Heart left ventricle (tissue), 16 donors: ENCODE data around the gene C18orf54. TPM values are rescaled to one million over a fixed set of nuclear protein-coding genes. Genes with fewer than 3 reads are reported as not detected.

Experiments used
- ATAC-seq, 4 donors: fragments of 200-7000 bp; cut with Tn5 transposase; one replicate each; pipeline ENCODE4 v1.9.1; 2020 to 2022; ENCODE audit warnings: moderate library complexity in 4 of 4, mild to moderate bottlenecking in 3 of 4, moderate number of reproducible peaks in 1 of 4
- DNase-seq, 5 donors: peaks; one replicate each; pipeline ENCODE4 v3.0.0-alpha.2; 2020
- H3K27ac ChIP-seq, 12 donors: fragments of 200-600 bp; sonication (generic) in 4 of 12; one replicate each; pipeline versions ENCODE4 v1.5.0 to v1.8.0; 2016 to 2022; ENCODE audit warnings: mild to moderate bottlenecking in 2 of 12
- H3K27me3 ChIP-seq, 9 donors: fragments of 200-600 bp; sonication (generic) in 2 of 9; one replicate each; pipeline versions ENCODE4 v1.5.1 to v1.8.0; 2016 to 2022; ENCODE audit warnings: mild to moderate bottlenecking in 3 of 9
- H3K36me3 ChIP-seq, 9 donors: fragments of 200-600 bp; sonication (generic) in 2 of 9; one replicate each; pipeline versions ENCODE4 v1.5.0 to v1.8.0; 2018 to 2022; ENCODE audit warnings: mild to moderate bottlenecking in 2 of 9
- H3K4me1 ChIP-seq, 12 donors: fragments of 200-600 bp; sonication (generic) in 4 of 12; one replicate each; pipeline versions ENCODE4 v1.5.0 to v1.8.0; 2016 to 2022; ENCODE audit warnings: mild to moderate bottlenecking in 3 of 12
- H3K4me3 ChIP-seq, 12 donors: fragments of 200-600 bp; sonication (generic) in 4 of 12; one replicate each; pipeline versions ENCODE4 v1.5.0 to v1.8.0; 2017 to 2022; ENCODE audit warnings: mild to moderate bottlenecking in 9 of 12, moderate library complexity in 4 of 12
- H3K9me3 ChIP-seq, 12 donors: fragments of 200-600 bp; sonication (generic) in 4 of 12; one replicate each; pipeline versions ENCODE4 v1.5.0 to v1.8.0; 2016 to 2022; ENCODE audit warnings: mild to moderate bottlenecking in 1 of 12
- CTCF ChIP-seq, 12 donors: fragments of 200-600 bp; sonication (generic) in 4 of 12; IDR thresholded peaks; one replicate each; pipeline versions ENCODE4 v1.5.0 to v1.8.0; 2018 to 2022; ENCODE audit warnings: antibody characterized with exemption in 12 of 12, mild to moderate bottlenecking in 5 of 12
- POLR2A ChIP-seq, 2 donors: fragments of 450-650 bp; IDR thresholded peaks; one replicate each; pipeline ENCODE4 v1.6.1; 2017; ENCODE audit warnings: antibody characterized with exemption in 2 of 2, mild to moderate bottlenecking in 2 of 2, moderate library complexity in 2 of 2
- WGBS, 4 donors: extraction: QIAGEN DNeasy Blood & Tissue Kit in 2 of 4; methylation state at CpG; one replicate each; pipeline versions ENCODE4 v1.1.5 to v1.1.7; 2013 to 2018; 5-methylcytosine and 5-hydroxymethylcytosine counted together
- intact Hi-C, 10 donors: fragments of 100-400 bp; cut with DNase I; formaldehyde crosslinking; loops; one replicate each; pipeline versions ENCODE4 v1.11.1 to v1.14.2; 2022
- polyA plus RNA-seq, 2 donors: library from polyadenylated mRNA; stranded (reverse); fragments of 200-250 nt; gene quantifications; one replicate each; pipeline ENCODE4 v1.2.3, GENCODE V29; 2013
- total RNA-seq, 9 donors: library from RNA; depleted of rRNA in 2 of 9; stranded (reverse); fragments of >200 nt in 2 of 9; fragmentation: NEBNext Ultra II Directional in 3 of 9; extraction: Animal tissue kit (Norgen Biotek cat#: 25700) in 3 of 9; gene quantifications; one replicate each; pipeline versions ENCODE4 v1.1.0 to v1.2.4, GENCODE V29; 2016 to 2023
- donor health status: ischemic (EF 13 %, LVEDD 7.1; RV severe dilation, severe dysfunction).
- donor health status: healthy with polysubstance abuse.
- donor health status: DM: no; HTN: yes; CAD: no.
- donor health status: DM: no; HTN: no; CAD: no.
- donor health status: ischemic (EF 25% LVEDD 6.9; RV normal size, moderate dysfunction).
- donor health status: ischemic (EF 25% LVEDD 5.7; RV mildly dilated, moderate dysfunction).
- donor health status: healthy.
- donor health status: DM: yes; HTN: yes; CAD: no.
- donor health status: ischemic (EF 35%, LVEDD 5.7; RV mildly dilated, moderate dysfunction).
- donor health status: nonischemic (EF 11% LVEDD 7.7; RV severe dilation, severe dysfunction).
- donor health status: DM: yes; HTN: yes; CAD: no.
- donor health status: PGD.
- donor health status: ischemic (EF 29% LVEDD 5.4; RV normal size, mild dysfunction).
- donor health status: nonischemic (EF 23%, LVEDD 6.1; RV moderate dilation, normal function).

Gene C18orf54
- total and polyA plus RNA-seq, 11 donors: 0.46 to 2.4 (median 1.0) TPM

DNA sequence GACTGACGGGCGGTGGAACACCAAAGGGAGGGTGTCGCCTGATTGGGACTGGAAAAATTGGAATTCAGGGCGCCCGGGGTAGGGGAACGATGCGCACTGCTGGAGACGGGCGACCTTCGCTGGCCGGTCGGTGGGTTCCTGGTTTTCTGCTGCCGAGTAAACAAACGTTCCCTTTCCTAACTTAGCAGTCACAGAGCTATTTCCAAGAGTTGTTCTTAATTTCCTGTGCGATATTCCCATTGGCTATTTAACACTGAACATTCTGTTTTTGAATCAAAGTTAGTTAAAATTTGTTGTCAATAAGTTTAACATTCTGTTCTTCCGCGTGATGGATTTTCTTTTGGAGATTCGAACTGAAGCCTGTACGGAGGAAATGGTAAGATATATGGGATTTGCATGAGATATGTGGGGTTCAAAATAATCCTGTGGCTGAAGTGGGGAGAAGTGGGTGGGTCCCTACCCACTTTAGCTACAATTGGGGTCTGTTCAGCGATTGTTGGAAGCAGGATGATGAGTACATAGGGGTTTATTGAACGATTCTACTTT, 862 bp downstream of the C18orf54 start:
- intact Hi-C loops: loop anchor here in 5 of 10 donors (5.0 to 10.0 kb wide), 2 partner anchors 86 to 134 kb away; partner anchors contain the start of gene MBD2 (in 5 of the 5)
- peaks cover 0 to 15% (median 7%) of the 10 kb centered on the region in 12 donors for H3K4me1 ChIP-seq
- no peaks in the 10 kb centered on the region for H3K9me3 ChIP-seq
- ATAC-seq: peak in 2 of 4 donors; percentile 31 to 44
- H3K36me3 ChIP-seq: no peaks in the 10 kb centered on the region
- peak overlapping the region in 6 of 12 donors; percentile 6 to 73 (median 58) for H3K27ac ChIP-seq
- H3K4me3 ChIP-seq: peak overlapping the region; percentile 43 to 88 (median 76)
- no peak for DNase-seq
- no peaks in the 10 kb centered on the region for H3K27me3 ChIP-seq
- WGBS, 4 donors: 2 to 3% (median 3%) methylated on average over 21 of the region's 21 CpGs
- TF ChIP-seq CTCF (IDR thresholded peaks at IDR 0.05) (no peak), POLR2A (IDR thresholded peaks at IDR 0.05) (no peak)

DNA sequence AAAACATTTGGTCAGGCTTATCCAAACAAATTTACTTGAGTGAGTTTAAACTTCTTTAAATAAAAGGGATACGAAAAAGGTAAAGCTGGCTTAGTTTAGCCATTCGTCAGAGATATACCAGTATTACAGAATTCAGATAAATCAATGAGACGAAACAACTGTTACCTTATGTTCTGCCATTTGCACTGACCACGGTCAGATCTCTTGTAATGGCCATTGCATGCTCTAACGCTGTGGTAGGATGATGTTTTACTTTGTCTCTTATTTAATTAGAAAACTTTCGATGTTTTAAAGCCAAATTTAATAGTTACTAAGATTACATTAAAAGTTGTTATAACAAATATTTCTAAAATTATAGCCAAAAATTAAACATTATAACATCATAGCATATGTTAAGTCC, 1.5 kb downstream of the C18orf54 start:
- Histone ChIP-seq H3K27me3 (no peaks in the 10 kb centered on the region), H3K9me3 (no peaks in the 10 kb centered on the region), H3K4me1 (peaks cover 0 to 15% (median 7%) of the 10 kb centered on the region in 12 donors), H3K27ac (no peak overlapping the region), H3K4me3 (peak overlapping the region in 8 of 12 donors; percentile 69 to 88 (median 78)), H3K36me3 (no peaks in the 10 kb centered on the region)
- TF ChIP-seq CTCF (IDR thresholded peaks at IDR 0.05) (no peak), POLR2A (IDR thresholded peaks at IDR 0.05) (no peak)
- WGBS, 4 donors: 73 to 74% (median 74%) methylated on average over 6 of the region's 6 CpGs
- DNase-seq (no peak), ATAC-seq (no peak)
- intact Hi-C loops: loop anchor here in 5 of 10 donors (5.0 to 10.0 kb wide), 2 partner anchors 87 to 134 kb away; partner anchors contain the start of gene MBD2 (in 5 of the 5)

DNA sequence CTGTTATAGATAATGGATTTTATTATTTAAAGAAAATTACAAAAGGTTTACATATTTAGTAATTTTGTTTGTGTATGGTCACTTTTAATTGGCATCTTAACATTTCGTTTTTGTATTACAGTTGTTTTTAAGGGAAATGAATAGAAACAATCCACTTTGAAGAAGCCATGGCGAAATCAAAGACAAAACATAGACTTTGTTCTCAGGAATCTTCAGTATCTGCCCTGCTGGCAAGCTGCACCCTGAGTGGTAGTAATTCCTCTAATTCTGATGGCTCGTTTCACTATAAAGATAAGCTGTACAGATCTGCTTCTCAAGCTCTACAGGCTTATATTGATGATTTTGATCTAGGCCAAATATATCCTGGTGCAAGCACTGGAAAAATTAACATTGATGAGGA, 2.7 kb downstream of the C18orf54 start:
- Histone ChIP-seq H3K27ac (no peak overlapping the region), H3K27me3 (no peaks in the 10 kb centered on the region), H3K9me3 (no peaks in the 10 kb centered on the region), H3K36me3 (no peaks in the 10 kb centered on the region), H3K4me3 (no peak overlapping the region), H3K4me1 (peaks cover 0 to 15% (median 7%) of the 10 kb centered on the region in 12 donors)
- no peak for ATAC-seq
- intact Hi-C loops: no loop called here
- no peak for TF ChIP-seq CTCF (IDR thresholded peaks at IDR 0.05)
- WGBS, 4 donors: 85 to 95% (median 90%) methylated on average over 3 of the region's 3 CpGs
- no peak for DNase-seq

DNA sequence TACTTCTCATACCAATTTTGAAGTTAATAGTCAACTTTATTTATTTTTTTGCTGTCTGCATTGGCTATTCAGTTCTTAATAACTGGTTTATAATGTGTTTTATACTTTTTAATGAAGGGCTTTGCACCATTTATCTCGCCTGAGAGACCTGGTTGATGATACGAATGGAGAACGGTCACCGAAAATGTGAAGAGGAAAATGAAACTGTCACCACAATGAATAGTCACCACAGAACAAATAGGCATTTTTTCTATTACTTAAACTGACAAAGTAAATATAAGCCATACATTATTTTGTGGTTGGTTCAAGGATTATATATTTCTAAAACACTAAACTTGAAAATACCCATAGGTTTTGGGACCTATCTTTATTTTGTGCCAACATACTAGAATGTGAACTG, 20.4 kb downstream of the C18orf54 start:
- intact Hi-C loops: no loop called here
- Histone ChIP-seq H3K4me1 (no peaks in the 10 kb centered on the region), H3K9me3 (no peaks in the 10 kb centered on the region), H3K36me3 (peaks cover 0 to 33% (median 13%) of the 10 kb centered on the region in 9 donors), H3K4me3 (no peak overlapping the region), H3K27ac (no peak overlapping the region), H3K27me3 (no peaks in the 10 kb centered on the region)
- ATAC-seq: no peak
- 96 to 98% (median 97%) methylated on average over 4 of the region's 4 CpGs for WGBS, 4 donors
- DNase-seq: no peak
- TF ChIP-seq CTCF (IDR thresholded peaks at IDR 0.05): no peak
- TF ChIP-seq POLR2A (IDR thresholded peaks at IDR 0.05): no peak
